GM19193 (cell line): ENCODE measurements around the gene CDK6.

Experiments used
- POLR2A ChIP-seq: IDR thresholded peaks from 4 replicates; pipeline ENCODE4 v1.6.1; 2011; ENCODE audit not compliant: insufficient read depth, insufficient read length; ENCODE audit errors: extremely low read depth

The CDK6 gene

DNA sequence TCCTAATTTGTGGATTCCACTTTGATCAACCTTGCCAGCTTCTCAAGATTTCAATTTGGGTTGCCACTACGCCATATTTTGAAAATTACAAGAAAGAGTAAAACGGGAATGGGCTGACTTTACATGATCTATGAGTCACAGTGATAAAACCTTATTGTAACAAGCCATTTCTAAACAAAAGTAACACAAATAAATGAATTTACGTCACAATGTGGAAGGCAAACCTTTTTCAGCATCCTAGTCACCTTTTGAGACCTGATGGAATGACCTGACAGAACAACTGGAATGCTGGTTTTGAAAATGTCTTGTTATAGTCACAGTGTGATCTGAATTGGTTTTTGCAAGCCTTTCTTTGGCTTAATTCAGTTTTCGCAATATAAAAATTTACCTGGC, 85.9 kb downstream of the CDK6 start:
- no peak for TF ChIP-seq POLR2A

DNA sequence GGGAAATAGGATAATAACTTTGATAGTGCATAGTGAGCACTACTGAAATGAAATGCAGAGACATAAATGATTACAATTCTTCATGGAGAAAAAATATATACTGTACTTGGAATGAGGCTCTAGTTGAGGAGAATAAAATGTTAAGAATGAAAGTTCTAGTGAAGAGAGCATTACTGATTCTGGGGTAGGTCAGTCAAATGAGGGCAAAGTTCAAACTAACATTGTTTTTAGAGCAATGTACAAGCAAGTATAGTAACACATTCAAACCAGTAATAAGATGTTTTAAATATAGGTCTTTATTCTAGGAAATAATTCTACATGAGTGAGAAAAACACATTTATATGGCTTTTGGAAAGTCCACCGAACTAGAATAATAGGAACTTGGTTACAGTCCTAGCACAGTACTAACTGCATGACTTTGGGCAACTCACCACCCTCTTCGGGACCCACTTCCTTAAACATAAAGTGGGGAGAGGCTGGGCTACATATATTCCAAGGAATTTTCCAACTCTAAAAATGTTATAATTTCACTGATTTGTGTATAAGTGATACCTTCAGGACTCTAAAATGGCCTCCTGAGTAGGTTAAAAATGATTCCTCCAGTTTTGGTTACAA, 86.4 kb downstream of the CDK6 start:
- TF ChIP-seq POLR2A: no peak

DNA sequence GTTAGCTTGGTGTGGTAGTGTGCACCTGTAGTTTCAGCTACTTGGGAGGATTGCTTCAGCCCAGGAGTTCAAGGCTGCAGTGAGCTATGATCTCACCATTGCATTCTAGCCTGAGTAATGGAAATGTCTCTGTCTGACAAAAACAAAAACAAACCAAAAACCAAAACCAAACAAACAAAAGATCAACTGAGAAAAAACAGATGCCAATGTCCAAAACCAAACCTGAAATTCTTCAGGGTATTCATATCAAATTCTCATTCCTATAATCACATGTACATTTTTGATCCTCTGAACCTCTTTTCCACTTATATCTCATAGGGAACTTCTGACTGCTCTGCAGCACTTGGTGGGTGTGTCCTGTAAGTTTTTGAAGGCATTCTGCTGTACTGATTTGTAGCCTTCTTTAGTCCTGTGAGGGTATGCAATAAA, 87.0 kb downstream of the CDK6 start:
- no peak for TF ChIP-seq POLR2A

DNA sequence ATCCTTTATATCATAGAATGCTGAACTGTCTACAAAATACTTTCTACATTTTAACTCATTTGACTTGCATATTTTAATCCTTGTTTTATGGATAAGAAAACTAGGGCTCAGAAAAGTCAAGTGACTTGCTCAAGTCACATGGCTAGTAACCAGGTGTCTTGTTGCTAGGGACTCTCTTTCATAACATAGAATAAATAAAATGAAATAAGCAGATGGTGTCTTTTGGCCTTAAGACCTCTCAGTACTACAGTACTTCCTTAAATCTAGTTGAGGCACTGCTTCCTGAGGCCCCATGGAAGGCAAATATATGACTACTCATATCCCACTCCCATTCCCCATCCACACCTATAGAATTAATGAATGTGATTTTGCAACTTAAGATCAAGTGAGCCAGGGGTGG, 87.9 kb downstream of the CDK6 start:
- TF ChIP-seq POLR2A: no peak

DNA sequence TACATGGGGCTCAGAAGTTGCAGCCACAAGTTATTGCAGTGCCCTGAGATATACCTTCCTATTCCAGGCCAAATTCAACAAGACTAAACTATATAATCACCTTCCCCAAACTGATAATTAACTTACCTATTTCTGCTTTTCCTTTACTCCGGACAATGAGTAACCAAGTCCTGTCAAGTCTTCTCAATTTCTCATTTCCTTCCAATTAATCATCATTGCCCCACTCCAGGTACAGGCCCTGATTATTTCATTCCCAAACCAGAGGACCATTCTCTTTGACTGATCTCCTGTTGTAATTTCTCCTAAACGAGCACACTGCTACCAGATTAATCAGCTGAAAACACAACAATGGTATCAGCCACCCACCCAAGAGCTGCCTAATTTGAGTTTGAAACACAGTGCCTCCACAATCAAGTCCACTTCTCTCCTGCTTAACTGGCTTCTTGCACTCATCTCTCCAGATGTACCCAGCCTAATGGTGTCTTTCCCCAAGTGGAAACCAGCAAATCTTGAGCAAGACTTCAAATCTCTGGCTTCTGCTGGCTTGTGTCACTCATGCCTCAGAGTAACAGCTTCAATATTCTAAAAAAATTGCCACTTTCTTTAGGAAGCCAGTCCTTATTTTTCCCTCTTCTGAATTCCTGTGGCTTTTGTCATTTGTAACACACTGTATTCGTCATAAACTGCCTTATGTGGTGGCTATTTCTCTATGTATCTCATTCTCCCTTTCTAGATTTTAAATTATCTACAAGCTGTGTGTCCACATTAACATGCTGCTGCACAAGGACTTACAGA, 89.1 kb downstream of the CDK6 start:
- TF ChIP-seq POLR2A: no peak

DNA sequence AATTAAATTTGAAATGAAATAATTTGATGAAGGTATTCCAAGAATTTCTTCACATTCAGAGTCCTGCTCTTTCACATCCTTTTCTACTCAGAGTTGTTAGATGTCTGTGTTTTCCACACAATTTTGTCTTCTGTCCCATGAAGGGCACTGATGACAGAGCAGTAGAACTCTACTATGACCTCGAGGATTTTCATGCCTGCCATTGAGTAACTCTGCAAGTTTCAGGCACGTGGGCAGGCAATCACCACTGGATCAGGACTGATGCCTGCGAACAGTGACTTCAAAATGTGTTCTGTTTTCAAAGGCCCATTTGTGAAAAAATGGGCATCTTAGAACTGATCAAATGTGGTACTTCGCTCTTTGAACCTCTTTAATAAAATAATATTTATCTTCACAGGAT, 91.1 kb downstream of the CDK6 start:
- no peak for TF ChIP-seq POLR2A

DNA sequence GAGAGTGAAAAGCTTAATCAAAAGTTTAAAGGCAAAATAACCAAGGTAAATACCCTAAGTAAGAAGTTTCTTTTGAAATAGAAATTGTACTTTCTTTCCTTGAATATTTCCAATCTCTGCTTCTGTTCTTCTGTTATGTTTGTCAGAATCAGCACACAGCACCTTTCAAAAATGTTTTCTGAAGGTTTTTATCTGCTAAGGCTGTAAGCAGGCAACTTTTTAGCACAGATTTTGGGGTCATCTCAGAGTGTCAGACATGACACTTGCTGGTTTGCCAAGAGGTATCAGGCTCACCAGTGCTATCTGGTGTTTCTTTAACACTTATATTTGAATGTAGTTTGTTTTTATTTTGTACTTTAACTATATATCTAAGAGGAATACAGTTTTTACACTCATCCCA, 94.2 kb downstream of the CDK6 start:
- no peak for TF ChIP-seq POLR2A

DNA sequence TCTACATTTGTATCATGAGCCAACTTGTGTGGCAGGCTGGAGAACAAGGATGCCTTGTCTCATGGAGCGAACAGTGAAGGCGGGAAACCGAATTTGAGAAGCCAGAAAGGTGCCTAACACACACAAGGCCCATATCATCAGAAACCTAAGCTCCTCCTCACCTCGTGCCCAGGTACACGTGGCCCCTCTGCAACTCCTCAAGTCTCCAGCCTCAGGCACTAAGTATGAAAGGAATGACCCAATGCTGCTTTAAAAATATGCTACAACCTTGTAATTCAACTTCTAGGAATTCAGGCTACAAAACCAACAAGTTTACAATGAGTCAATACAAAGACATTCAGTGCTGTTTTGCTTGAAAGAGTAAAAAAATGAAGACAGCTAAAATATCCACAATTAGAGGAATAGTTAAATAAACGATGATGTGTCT, 95.7 kb downstream of the CDK6 start:
- no peak for TF ChIP-seq POLR2A

DNA sequence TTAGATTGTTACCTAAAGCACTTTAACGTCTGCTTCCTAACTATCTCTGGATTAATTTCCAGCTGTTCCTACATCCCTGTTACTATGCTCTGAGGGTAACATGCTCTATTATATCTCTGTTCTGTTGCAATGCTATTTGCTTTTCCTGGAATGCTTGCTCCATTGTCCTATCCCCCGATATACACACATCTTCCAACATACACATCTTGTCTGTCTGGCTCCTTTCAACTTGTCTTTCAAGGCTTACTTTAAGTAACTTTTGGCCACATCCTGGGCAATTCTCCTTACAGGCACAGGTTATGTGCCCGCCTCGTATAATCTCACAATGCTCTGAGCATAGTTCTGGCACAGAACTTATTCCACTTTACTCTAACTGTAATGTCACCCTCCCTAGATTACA, 96.2 kb downstream of the CDK6 start:
- no peak for TF ChIP-seq POLR2A

DNA sequence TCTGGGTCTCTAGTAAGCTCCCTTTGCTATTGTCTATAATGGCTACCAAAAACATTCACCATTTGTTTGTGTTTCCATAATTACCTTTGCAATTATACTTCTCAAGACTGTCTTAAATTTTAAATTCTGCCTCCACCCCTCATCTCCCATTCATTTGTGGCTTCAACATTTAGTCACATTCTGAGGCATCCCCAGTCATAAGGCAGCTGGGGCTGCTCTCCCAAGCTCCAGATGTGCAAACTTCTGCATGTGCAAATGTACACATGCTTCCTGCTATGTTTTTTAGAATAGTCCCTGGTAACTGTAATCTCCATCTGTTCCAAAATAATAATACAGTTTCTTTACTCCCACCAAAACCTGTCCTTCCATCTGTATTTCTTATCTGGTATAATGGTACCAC, 97.3 kb downstream of the CDK6 start:
- no peak for TF ChIP-seq POLR2A

DNA sequence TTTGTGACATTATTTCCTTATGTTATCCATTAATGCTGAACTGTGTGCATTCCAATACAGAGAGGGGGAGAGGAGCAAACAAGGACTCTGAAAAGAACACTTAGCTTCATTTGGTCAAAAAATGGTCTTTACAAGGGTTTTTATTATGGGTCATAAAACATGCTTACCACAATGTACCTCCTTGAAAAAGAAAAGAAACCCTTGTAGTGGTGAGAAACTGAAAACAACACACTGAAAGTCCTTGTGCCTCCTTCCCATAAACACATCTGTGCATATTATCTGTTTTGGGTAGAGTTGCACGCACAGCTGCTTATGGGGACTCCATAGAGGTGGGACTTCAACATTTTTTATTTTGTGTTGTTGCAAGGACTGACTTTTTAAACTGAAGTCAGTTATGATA, 98.7 kb downstream of the CDK6 start:
- no peak for TF ChIP-seq POLR2A

DNA sequence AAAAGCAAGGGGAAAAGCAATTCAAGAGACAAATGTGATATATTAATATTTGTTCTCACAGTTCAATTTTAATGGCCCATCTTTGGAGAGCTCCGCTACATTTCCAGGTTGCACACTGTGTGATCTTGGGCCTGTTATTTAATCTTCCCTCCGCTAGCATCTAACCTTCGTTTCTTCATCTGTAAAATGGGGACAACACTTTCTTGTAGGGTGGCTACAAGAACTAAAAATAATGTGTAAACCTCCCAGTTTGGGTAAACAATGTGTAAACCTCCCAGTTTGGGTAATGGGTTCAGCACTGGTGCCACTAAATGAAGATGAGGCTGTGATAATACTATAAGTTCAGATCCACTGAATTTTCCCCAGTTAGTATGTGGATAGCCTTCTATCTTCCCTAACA, 99.5 kb downstream of the CDK6 start:
- no peak for TF ChIP-seq POLR2A

DNA sequence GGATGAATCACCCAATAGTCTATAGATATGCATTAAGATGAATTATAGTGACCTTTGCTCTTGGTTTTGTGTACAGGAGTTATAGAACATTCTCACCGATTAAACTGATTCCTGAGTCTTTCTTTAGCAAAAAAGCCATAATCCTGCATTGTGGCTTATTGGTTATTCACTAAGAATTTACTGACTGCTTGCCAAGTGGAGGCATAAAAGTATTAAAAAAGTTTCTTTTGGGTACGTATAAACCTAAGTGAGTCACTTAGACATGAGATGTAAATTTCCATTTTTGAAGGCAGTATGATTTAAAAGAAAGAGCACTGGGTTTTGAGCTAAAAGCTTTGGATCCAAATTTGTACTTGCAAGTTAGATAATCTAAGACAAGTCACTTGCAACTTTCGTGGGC, 100.7 kb downstream of the CDK6 start:
- TF ChIP-seq POLR2A: no peak

DNA sequence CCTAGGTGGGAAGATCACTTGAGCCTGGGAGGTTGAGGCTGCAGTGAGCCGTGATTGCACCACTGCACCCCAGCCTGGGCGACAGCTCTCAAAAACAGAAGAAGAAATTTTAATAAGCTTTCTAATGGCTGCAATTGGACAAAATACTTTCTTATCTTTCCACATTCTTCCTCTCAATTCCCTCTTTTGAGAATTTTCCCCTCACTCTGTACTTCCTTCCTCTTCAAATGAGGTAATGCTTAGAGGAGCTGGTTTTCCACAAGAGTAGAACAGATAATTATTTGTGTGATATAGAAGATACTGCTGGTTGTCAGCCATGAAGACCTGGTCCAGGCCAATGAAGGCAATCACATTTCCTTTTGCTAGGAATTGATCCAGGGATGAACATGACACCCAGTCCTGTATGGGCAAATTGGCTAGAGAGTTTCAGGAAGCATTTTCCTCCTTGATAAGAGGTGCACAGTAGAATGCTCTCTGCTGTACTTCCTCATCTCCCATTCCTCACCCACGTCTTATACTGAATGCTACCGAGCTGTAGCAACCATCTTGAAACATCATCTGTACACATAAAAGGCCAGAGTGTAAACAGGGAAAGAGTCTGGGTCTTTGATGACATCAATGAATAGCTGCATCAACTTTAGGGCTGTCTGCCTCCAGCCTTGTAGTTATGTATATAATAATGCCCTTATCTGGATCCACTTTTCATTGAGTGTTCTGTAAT, 103.9 kb downstream of the CDK6 start:
- TF ChIP-seq POLR2A: no peak

DNA sequence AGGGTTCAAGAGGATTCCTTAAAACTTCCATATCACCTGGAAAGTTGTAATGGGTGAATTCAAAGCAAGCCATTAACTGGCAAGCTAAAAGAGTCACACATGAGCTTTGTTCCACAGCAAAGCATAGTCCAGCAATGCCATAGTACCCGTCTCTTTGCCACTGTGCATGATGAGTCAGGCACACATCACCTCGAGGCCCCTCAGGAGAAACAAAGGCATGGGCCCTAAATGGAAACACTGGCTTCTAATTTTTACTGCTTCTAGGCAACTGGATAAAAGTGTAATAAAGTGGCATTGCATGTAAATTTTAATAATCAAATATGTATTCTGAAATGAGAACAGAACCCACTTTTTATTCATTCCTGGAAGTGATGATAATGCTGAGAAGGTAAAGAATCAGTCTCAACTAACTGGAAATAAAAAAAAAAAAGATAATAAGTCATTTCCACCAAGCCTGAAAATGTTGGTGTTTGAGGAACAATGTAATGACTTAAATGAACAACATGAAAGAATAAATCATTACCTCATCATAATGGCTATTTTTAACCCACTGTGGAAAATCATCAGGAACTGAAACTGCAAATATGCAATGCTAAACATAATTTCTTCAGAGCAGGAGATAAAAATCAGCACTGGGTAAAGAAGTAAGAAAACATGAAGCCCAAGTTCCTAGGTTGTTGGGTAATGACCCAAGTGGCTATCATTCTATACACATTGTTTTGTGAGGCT, 104.9 kb downstream of the CDK6 start:
- no peak for TF ChIP-seq POLR2A
